A549 (cell line): ENCODE results near the gene PADI2. TPM values are rescaled to one million over a fixed set of nuclear protein-coding genes. Genes with fewer than 3 reads are reported as not detected.

Experiments
- ATAC-seq, 2 experiments: fragments of 200-7000 bp in 1 of 2; fragments of >200 bp in 1 of 2; cut with Nextera tagmentation in 1 of 2; cut with Tn5 transposase in 1 of 2; 3 replicates each; pipeline versions ENCODE4 v1.8.0 to v1.9.1; 2018 to 2020; ENCODE audit warnings: mild to moderate bottlenecking in 1 of 2, moderate library complexity in 1 of 2
- CTCF ChIA-PET: fragments of 300-600 bp; sonication (Branson Sonifier 250); formaldehyde crosslinking; extraction: SDS; loops from one replicate; lab custom pipeline; 2021; ENCODE audit warnings: antibody characterized with exemption, inconsistent platforms; lab: Yijun Ruan, JAX
- POLR2A ChIA-PET: fragments of 350-600 bp; formaldehyde crosslinking; extraction: SDS; loops from one replicate; lab custom pipeline; 2021; ENCODE audit warnings: antibody characterized with exemption, inconsistent platforms; lab: Yijun Ruan, JAX
- DNase-seq, 2 experiments: peaks; one replicate each; pipeline versions ENCODE4 v3.0.0 to v3.0.0-alpha.2; 2011 to 2016; ENCODE audit warnings: low read depth in 1 of 2, low spot score in 1 of 2
- FAIRE-seq: peaks from 2 replicates; lab custom pipeline; 2011; peaks lifted over from hg19 to GRCh38; lab: Jason Lieb, UNC
- H3K27ac ChIP-seq, 2 experiments: fragments of >200 bp; sonication (Bioruptor Twin); formaldehyde crosslinking; 3 replicates each; pipeline ENCODE4 v1.5.1; 2016 to 2017
- H3K4me1 ChIP-seq: fragments of >200 bp; sonication (Bioruptor Twin); formaldehyde crosslinking; 3 replicates; pipeline ENCODE4 v1.6.1; 2016
- H3K4me2 ChIP-seq: fragments of >200 bp; sonication (Bioruptor Twin); formaldehyde crosslinking; 3 replicates; pipeline ENCODE4 v1.6.1; 2016
- H3K4me3 ChIP-seq: fragments of >200 bp; sonication (Bioruptor Twin); formaldehyde crosslinking; 3 replicates; pipeline ENCODE4 v1.5.1; 2016
- H3K9me3 ChIP-seq: fragments of >200 bp; sonication (Bioruptor Twin); formaldehyde crosslinking; 3 replicates; pipeline ENCODE4 v1.6.1; 2016
- CBX8 ChIP-seq: fragments of 200-600 bp; sonication (generic); IDR thresholded peaks from 2 replicates; pipeline ENCODE4 v1.6.1; 2016
- CEBPB ChIP-seq, 2 experiments: fragments of >200 bp in 1 of 2; sonication (Bioruptor Twin) in 1 of 2; formaldehyde crosslinking in 1 of 2; IDR thresholded peaks; 2 replicates each; pipeline ENCODE4 v1.6.1; 2012 to 2016
- CHD4 ChIP-seq: fragments of 200-600 bp; sonication (generic); IDR thresholded peaks from 2 replicates; pipeline ENCODE4 v1.6.1; 2016; ENCODE audit warnings: antibody characterized with exemption, mild to moderate bottlenecking, borderline replicate concordance
- ESRRA ChIP-seq: fragments of 150-350 bp; IDR thresholded peaks from 2 replicates; pipeline ENCODE4 v1.6.1; 2014; ENCODE audit warnings: mild to moderate bottlenecking, low read length, borderline replicate concordance
- FOSL2 ChIP-seq, 2 experiments: fragments of 450-650 bp in 1 of 2; fragments of >200 bp in 1 of 2; sonication (Bioruptor Twin) in 1 of 2; formaldehyde crosslinking; IDR thresholded peaks; 2 replicates each; pipeline versions ENCODE4 v1.5.0 to v1.6.1; 2016 to 2020; ENCODE audit warnings: mild to moderate bottlenecking in 1 of 2, moderate library complexity in 1 of 2
- FOXS1 ChIP-seq: fragments of 250-450 bp; sonication (Bioruptor Pico); IDR thresholded peaks from 2 replicates; pipeline ENCODE4 v1.5.0; 2020; ENCODE audit warnings: mild to moderate bottlenecking, moderate library complexity
- GATA3 ChIP-seq: IDR thresholded peaks from 2 replicates; pipeline ENCODE4 v1.6.1; 2012; ENCODE audit warnings: borderline replicate concordance
- HDAC2 ChIP-seq: fragments of 200-600 bp; sonication (generic); IDR thresholded peaks from 2 replicates; pipeline ENCODE4 v1.6.1; 2016
- HOXA7 ChIP-seq: fragments of 250-450 bp; sonication (Bioruptor Pico); IDR thresholded peaks from 2 replicates; pipeline ENCODE4 v1.5.0; 2020; ENCODE audit warnings: mild to moderate bottlenecking, moderate library complexity
- HOXB5 ChIP-seq: fragments of 250-450 bp; sonication (Bioruptor Pico); IDR thresholded peaks from 2 replicates; pipeline ENCODE4 v1.5.0; 2020; ENCODE audit warnings: mild to moderate bottlenecking, moderate library complexity
- KDM5A ChIP-seq: fragments of 200-600 bp; sonication (generic); IDR thresholded peaks from 2 replicates; pipeline ENCODE4 v1.6.1; 2016; ENCODE audit warnings: antibody characterized with exemption, mild to moderate bottlenecking
- MAZ ChIP-seq: fragments of 150-350 bp; IDR thresholded peaks from 2 replicates; pipeline ENCODE4 v1.6.1; 2014; ENCODE audit warnings: antibody characterized with exemption, low read depth, low read length, borderline replicate concordance
- MYC ChIP-seq: IDR thresholded peaks from 2 replicates; pipeline ENCODE4 v1.6.1; 2012; ENCODE audit warnings: mild to moderate bottlenecking, inconsistent platforms, low read length, improper control_type of control experiment, borderline replicate concordance
- NPAS2 ChIP-seq: fragments of 250-450 bp; sonication (Bioruptor Pico); IDR thresholded peaks from 2 replicates; pipeline ENCODE4 v1.8.0; 2022; ENCODE audit warnings: mild to moderate bottlenecking, moderate library complexity, borderline replicate concordance
- PHF8 ChIP-seq: fragments of 200-600 bp; sonication (generic); IDR thresholded peaks from 2 replicates; pipeline ENCODE4 v1.6.1; 2016; ENCODE audit warnings: low read depth, mild to moderate bottlenecking, antibody characterized with exemption, moderate library complexity, borderline replicate concordance
- RFX5 ChIP-seq: fragments of 450-650 bp; IDR thresholded peaks from 2 replicates; pipeline ENCODE4 v1.7.1; 2014; ENCODE audit warnings: antibody characterized with exemption, mild to moderate bottlenecking, moderate library complexity
- SMC3 ChIP-seq: fragments of >200 bp; sonication (Bioruptor Twin); formaldehyde crosslinking; IDR thresholded peaks from 3 replicates; pipeline ENCODE4 v1.6.1; 2018; ENCODE audit warnings: inconsistent platforms
- TFCP2L1 ChIP-seq: fragments of 250-450 bp; sonication (Bioruptor Pico); IDR thresholded peaks from 2 replicates; pipeline ENCODE4 v1.5.0; 2021; ENCODE audit warnings: mild to moderate bottlenecking
- TP53 ChIP-seq: fragments of 250-450 bp; sonication (Bioruptor Pico); IDR thresholded peaks from 2 replicates; pipeline ENCODE4 v1.5.0; 2021; ENCODE audit warnings: mild to moderate bottlenecking, moderate library complexity
- WGBS: methylation state at CpG from one replicate; pipeline ENCODE4 v1.1.6; 2017; ENCODE audit errors: missing lambda C conversion rate; 5-methylcytosine and 5-hydroxymethylcytosine counted together
- polyA plus RNA-seq, 4 experiments: library from polyadenylated mRNA; depleted of rRNA in 3 of 4; stranded (reverse); fragments of >200 nt; fragmentation: RNase III in 1 of 4; extraction: RNeasy Plus Mini Kit Qiagen cat#74134 plus additional on column Dnase treatment in 1 of 4; gene quantifications; 2 replicates in 3 of 4; 3 replicates in 1 of 4; pipeline ENCODE4 v1.2.3, GENCODE V29; 2011 to 2017
- TF ChIP-seq, protein P1 (sequence below): fragments of 450-650 bp; IDR thresholded peaks from 2 replicates; pipeline ENCODE4 v1.6.1; 2014; ENCODE audit warnings: antibody characterized with exemption
- TF ChIP-seq, protein P2 (sequence below): fragments of 250-450 bp; sonication (Bioruptor Pico); IDR thresholded peaks from 2 replicates; pipeline ENCODE4 v1.5.0; 2020; ENCODE audit warnings: low read depth, mild to moderate bottlenecking, moderate library complexity
- TF ChIP-seq, protein P3 (sequence below): IDR thresholded peaks from 2 replicates; pipeline ENCODE4 v1.6.1; 2012
- TF ChIP-seq, protein P4 (sequence below): IDR thresholded peaks from 2 replicates; pipeline ENCODE4 v1.6.1; 2012
- TF ChIP-seq, protein P5 (sequence below): fragments of >200 bp; sonication (Bioruptor Twin); formaldehyde crosslinking; IDR thresholded peaks from 2 replicates; pipeline ENCODE4 v1.6.1; 2016
- TF ChIP-seq, protein P6 (sequence below): fragments of 250-450 bp; sonication (Bioruptor Pico); IDR thresholded peaks from 2 replicates; pipeline ENCODE4 v1.5.0; 2021; ENCODE audit warnings: mild to moderate bottlenecking, moderate library complexity, borderline replicate concordance
- TF ChIP-seq, protein P7 (sequence below): fragments of 150-350 bp; IDR thresholded peaks from 2 replicates; pipeline ENCODE4 v1.6.1; 2014; ENCODE audit warnings: low read depth, mild to moderate bottlenecking, low read length
- TF ChIP-seq, protein P8 (sequence below): fragments of >200 bp; sonication (Bioruptor Twin); formaldehyde crosslinking; IDR thresholded peaks from 3 replicates; pipeline ENCODE4 v1.6.1; 2016

Gene PADI2
- polyA plus RNA-seq, 2 of the 4 experiments (the other 2 are of a cell fraction) = 1.1 to 1.3 TPM

DNA sequence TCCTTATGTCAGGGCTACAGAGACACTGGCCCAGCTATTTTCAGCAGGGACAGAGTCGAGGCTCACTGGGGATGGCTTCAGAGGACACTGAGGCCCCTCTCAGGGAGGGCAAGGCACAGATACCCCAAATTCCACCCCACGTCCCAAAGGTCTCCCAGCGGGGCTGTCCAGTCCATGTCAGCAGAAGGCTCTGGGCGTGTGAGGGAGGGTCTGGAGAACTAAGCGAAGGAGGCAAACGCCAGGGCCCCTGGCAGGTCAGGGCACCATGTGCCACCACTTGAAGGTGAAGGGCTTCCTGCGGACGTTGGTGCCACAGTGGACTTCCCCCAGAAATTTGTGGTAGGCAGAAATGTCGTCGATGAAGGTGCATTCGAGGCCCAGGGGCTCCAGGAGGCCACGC is 50.5 kb downstream of the PADI2 start:
- Histone ChIP-seq H3K9me3 (no peaks in the 10 kb centered on the region; the same call in 2 of the 3 replicates), H3K4me2 (no peak overlapping the region), H3K4me1 (no peaks in the 10 kb centered on the region), H3K4me3 (no peak overlapping the region), H3K27ac (no peak overlapping the region)
- ChIA-PET POLR2A (no interaction called here), CTCF (interaction anchor here (1.0 to 2.5 kb wide), 2 partner anchors 8 to 56 kb away, joined by 3 to 15 read pairs; no protein-coding TSS in a partner anchor)
- whole genome bisulfite sequencing = 61% methylated on average over 10 of the region's 12 CpGs
- no peak for DNase-seq
- FAIRE-seq = no peak
- TF ChIP-seq KDM5A (no peak), MYC (no peak), GATA3 (no peak), PHF8 (no peak)
- TF ChIP-seq, protein P1, sequence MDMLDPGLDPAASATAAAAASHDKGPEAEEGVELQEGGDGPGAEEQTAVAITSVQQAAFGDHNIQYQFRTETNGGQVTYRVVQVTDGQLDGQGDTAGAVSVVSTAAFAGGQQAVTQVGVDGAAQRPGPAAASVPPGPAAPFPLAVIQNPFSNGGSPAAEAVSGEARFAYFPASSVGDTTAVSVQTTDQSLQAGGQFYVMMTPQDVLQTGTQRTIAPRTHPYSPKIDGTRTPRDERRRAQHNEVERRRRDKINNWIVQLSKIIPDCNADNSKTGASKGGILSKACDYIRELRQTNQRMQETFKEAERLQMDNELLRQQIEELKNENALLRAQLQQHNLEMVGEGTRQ = no peak
- TF ChIP-seq, protein P2, sequence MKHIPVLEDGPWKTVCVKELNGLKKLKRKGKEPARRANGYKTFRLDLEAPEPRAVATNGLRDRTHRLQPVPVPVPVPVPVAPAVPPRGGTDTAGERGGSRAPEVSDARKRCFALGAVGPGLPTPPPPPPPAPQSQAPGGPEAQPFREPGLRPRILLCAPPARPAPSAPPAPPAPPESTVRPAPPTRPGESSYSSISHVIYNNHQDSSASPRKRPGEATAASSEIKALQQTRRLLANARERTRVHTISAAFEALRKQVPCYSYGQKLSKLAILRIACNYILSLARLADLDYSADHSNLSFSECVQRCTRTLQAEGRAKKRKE = no peak
- TF ChIP-seq, all 56 proteins: peak for 0
- no peak for ATAC-seq

DNA sequence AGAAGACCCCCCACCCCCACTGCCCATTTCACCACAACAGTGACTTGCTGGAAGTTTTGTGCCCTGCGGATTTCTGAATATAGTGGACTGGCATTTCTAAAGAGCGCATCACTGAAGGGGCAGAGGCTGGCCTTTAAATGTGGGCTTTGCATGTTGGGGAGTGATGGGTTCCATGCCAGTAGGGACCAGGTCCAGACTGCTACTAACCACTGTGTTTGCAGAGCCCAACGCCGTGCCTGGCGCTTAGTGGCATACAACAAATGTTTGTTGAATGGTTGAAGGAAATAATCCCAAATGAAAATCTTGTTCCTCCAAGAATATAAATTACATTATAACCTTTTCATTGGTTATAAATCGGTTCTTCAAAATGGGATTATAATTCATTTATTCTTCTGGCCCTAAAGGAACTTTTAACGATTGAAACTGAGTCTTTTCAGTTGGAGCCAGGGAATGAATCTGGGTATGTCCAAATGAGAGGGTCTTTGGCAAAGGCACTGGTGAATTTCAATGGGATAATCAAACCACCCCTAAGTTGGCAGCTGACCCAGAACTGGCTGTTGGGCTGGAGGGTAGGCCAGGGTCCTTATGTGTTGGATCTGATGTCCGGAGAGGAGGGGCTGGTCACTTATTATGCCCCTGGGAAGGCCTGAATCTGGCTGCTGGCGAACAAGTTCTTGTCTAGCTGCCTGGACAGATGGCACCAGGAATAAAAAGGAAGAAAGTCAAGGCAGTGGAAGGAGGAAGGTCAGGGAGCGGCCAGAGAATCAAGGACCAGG is 51.6 kb downstream of the PADI2 start:
- Histone ChIP-seq H3K9me3 (no peaks in the 10 kb centered on the region; the same call in 2 of the 3 replicates), H3K4me3 (no peak overlapping the region), H3K4me2 (no peak overlapping the region), H3K4me1 (no peaks in the 10 kb centered on the region), H3K27ac (no peak overlapping the region)
- TF ChIP-seq, protein P3, sequence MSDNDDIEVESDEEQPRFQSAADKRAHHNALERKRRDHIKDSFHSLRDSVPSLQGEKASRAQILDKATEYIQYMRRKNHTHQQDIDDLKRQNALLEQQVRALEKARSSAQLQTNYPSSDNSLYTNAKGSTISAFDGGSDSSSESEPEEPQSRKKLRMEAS = no peak
- TF ChIP-seq RFX5 = no peak
- no peak for TF ChIP-seq FOXS1 (CRISPR knock-in tag)
- TF ChIP-seq CBX8 = no peak
- no peak for TF ChIP-seq HOXB5
- TF ChIP-seq TP53 (CRISPR knock-in tag) = no peak
- TF ChIP-seq GATA3 = no peak
- TF ChIP-seq, protein P4, sequence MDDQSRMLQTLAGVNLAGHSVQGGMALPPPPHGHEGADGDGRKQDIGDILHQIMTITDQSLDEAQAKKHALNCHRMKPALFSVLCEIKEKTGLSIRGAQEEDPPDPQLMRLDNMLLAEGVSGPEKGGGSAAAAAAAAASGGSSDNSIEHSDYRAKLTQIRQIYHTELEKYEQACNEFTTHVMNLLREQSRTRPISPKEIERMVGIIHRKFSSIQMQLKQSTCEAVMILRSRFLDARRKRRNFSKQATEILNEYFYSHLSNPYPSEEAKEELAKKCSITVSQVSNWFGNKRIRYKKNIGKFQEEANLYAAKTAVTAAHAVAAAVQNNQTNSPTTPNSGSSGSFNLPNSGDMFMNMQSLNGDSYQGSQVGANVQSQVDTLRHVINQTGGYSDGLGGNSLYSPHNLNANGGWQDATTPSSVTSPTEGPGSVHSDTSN = no peak
- no peak for TF ChIP-seq ESRRA
- no peak for TF ChIP-seq HOXA7 (CRISPR knock-in tag)
- TF ChIP-seq, protein P5, sequence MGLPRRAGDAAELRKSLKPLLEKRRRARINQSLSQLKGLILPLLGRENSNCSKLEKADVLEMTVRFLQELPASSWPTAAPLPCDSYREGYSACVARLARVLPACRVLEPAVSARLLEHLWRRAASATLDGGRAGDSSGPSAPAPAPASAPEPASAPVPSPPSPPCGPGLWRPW = no peak
- TF ChIP-seq FOSL2 (IDR thresholded peaks at IDR 0.05) = no peak
- no peak for TF ChIP-seq FOSL2 (CRISPR knock-in tag; IDR thresholded peaks at IDR 0.05)
- ChIA-PET POLR2A (no interaction called here), CTCF (no interaction called here)
- DNase-seq = no peak
- ATAC-seq = no peak
- no peak for FAIRE-seq
- 62% methylated on average over 10 of the region's 10 CpGs for WGBS

DNA sequence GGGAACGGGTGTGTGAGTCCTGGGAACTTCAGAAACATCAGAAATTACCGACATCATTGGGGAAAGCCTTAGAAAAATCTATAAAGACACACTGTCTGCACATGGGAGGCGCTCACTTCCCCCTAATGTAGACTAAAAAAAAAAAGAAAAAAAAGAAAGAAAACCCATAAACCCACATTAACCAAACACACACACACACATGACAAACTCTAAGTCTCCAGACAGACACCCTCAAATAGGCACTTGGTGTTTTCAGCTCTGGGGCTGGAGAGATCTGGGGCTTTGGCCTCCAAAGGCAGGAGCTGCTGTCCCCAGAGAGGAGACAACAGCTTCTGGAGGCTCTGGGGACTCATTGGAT is 52.2 kb downstream of the PADI2 start:
- 65% methylated on average over 3 of the region's 3 CpGs for WGBS
- ChIA-PET POLR2A (no interaction called here), CTCF (no interaction called here)
- no peaks in the 10 kb centered on the region; the same call in 2 of the 3 replicates for H3K9me3 ChIP-seq
- H3K4me2 ChIP-seq = no peak overlapping the region
- no peak for FAIRE-seq
- H3K4me3 ChIP-seq = no peak overlapping the region
- H3K4me1 ChIP-seq = no peaks in the 10 kb centered on the region
- DNase-seq = no peak
- H3K27ac ChIP-seq = no peak overlapping the region
- ATAC-seq = no peak
- TF ChIP-seq SMC3 (no peak), CHD4 (no peak), HDAC2 (no peak), TFCP2L1 (CRISPR knock-in tag) (no peak), HOXA7 (CRISPR knock-in tag) (no peak), NPAS2 (CRISPR knock-in tag) (no peak), CEBPB (IDR thresholded peaks at IDR 0.05) (no peak), ESRRA (no peak), MAZ (no peak)
- TF ChIP-seq, protein P6, sequence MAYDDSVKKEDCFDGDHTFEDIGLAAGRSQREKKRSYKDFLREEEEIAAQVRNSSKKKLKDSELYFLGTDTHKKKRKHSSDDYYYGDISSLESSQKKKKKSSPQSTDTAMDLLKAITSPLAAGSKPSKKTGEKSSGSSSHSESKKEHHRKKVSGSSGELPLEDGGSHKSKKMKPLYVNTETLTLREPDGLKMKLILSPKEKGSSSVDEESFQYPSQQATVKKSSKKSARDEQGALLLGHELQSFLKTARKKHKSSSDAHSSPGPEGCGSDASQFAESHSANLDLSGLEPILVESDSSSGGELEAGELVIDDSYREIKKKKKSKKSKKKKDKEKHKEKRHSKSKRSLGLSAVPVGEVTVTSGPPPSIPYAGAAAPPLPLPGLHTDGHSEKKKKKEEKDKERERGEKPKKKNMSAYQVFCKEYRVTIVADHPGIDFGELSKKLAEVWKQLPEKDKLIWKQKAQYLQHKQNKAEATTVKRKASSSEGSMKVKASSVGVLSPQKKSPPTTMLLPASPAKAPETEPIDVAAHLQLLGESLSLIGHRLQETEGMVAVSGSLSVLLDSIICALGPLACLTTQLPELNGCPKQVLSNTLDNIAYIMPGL (CRISPR knock-in tag) = no peak
- TF ChIP-seq, protein P7, sequence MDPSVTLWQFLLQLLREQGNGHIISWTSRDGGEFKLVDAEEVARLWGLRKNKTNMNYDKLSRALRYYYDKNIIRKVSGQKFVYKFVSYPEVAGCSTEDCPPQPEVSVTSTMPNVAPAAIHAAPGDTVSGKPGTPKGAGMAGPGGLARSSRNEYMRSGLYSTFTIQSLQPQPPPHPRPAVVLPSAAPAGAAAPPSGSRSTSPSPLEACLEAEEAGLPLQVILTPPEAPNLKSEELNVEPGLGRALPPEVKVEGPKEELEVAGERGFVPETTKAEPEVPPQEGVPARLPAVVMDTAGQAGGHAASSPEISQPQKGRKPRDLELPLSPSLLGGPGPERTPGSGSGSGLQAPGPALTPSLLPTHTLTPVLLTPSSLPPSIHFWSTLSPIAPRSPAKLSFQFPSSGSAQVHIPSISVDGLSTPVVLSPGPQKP = no peak
- TF ChIP-seq, protein P8, sequence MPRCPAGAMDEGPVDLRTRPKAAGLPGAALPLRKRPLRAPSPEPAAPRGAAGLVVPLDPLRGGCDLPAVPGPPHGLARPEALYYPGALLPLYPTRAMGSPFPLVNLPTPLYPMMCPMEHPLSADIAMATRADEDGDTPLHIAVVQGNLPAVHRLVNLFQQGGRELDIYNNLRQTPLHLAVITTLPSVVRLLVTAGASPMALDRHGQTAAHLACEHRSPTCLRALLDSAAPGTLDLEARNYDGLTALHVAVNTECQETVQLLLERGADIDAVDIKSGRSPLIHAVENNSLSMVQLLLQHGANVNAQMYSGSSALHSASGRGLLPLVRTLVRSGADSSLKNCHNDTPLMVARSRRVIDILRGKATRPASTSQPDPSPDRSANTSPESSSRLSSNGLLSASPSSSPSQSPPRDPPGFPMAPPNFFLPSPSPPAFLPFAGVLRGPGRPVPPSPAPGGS = no peak
